H1 (cell line): Measurements from ENCODE around the gene NIPAL1. TPM values are rescaled to one million over a fixed set of nuclear protein-coding genes. Genes with fewer than 3 reads are reported as not detected.

ENCODE experiments used
- CTCF ChIA-PET: fragments of 300-600 bp; sonication (Branson Sonifier 250); formaldehyde crosslinking; loops from one replicate; lab custom pipeline; 2021; ENCODE audit not compliant: partially characterized antibody; lab: Charles Lee
- POLR2A ChIA-PET: fragments of 300-600 bp; sonication (Branson Sonifier 250); formaldehyde crosslinking; loops from one replicate; lab custom pipeline; 2021; ENCODE audit warnings: inconsistent platforms; ENCODE audit not compliant: partially characterized antibody; lab: Charles Lee
- DNase-seq, 2 experiments: peaks; one replicate each; pipeline versions ENCODE4 v3.0.0 to v3.0.0-alpha.2; 2010 to 2022; ENCODE audit warnings: low spot score in 2 of 2, low read depth in 1 of 2, mixed read lengths in 1 of 2
- FAIRE-seq: peaks from 2 replicates; lab custom pipeline; 2011; peaks lifted over from hg19 to GRCh38; lab: Jason Lieb, UNC
- H2AFZ ChIP-seq: 2 replicates; pipeline ENCODE4 v1.8.1; 2012; ENCODE audit warnings: low read length, inconsistent platforms
- H2AK5ac ChIP-seq: 2 replicates; pipeline ENCODE4 v1.6.1; 2013; ENCODE audit warnings: low read depth, low read length
- H2BK120ac ChIP-seq: replicated peaks from 2 replicates; pipeline ENCODE3; 2013; ENCODE audit warnings: low read depth, low read length, inconsistent platforms
- H2BK12ac ChIP-seq: 2 replicates; pipeline ENCODE4 v1.6.1; 2013; ENCODE audit warnings: low read depth, low read length
- H2BK15ac ChIP-seq: 2 replicates; pipeline ENCODE4 v1.6.1; 2013; ENCODE audit warnings: low read length
- H2BK20ac ChIP-seq: 2 replicates; pipeline ENCODE4 v1.6.1; 2013; ENCODE audit warnings: low read length
- H2BK5ac ChIP-seq: 2 replicates; pipeline ENCODE4 v1.6.1; 2013; ENCODE audit warnings: low read depth, low read length
- H3K14ac ChIP-seq: 2 replicates; pipeline ENCODE4 v1.6.1; 2013; ENCODE audit warnings: inconsistent platforms; ENCODE audit not compliant: insufficient read length
- H3K18ac ChIP-seq: 2 replicates; pipeline ENCODE4 v1.6.1; 2013; ENCODE audit warnings: low read length; ENCODE audit errors: extremely low read depth
- H3K23ac ChIP-seq: 2 replicates; pipeline ENCODE4 v1.6.1; 2013; ENCODE audit warnings: inconsistent platforms; ENCODE audit not compliant: insufficient read length
- H3K23me2 ChIP-seq: 2 replicates; pipeline ENCODE4 v1.6.1; 2013; ENCODE audit warnings: low read depth, low read length
- H3K27ac ChIP-seq: 2 replicates; pipeline ENCODE4 v1.6.1; 2011; ENCODE audit warnings: low read depth, low read length, inconsistent platforms
- H3K27me3 ChIP-seq, 4 experiments: replicated peaks in 1 of 4; 1 replicate in 1 of 4; 2 replicates in 3 of 4; pipeline versions ENCODE4 v1.6.1 to v1.8.1; 2011 to 2013; ENCODE audit warnings: low read length in 3 of 4, mild to moderate bottlenecking in 3 of 4, inconsistent platforms in 2 of 4, mixed read lengths in 2 of 4, moderate library complexity in 1 of 4; ENCODE audit not compliant: control insufficient read depth in 3 of 4, insufficient read depth in 3 of 4; ENCODE audit errors: extremely low read depth in 1 of 4
- H3K36me3 ChIP-seq, 4 experiments: 2 replicates each; pipeline versions ENCODE4 v1.6.1 to v1.8.1; 2011 to 2013; ENCODE audit warnings: mild to moderate bottlenecking in 4 of 4, low read length in 3 of 4, moderate library complexity in 2 of 4, control low read depth in 1 of 4, inconsistent platforms in 1 of 4; ENCODE audit not compliant: insufficient read depth in 4 of 4, control insufficient read depth in 2 of 4
- H3K4ac ChIP-seq: replicated peaks from 2 replicates; pipeline ENCODE3; 2013; ENCODE audit warnings: low read length, low read depth, mixed read lengths, inconsistent platforms; ENCODE audit not compliant: insufficient read length
- H3K4me1 ChIP-seq, 4 experiments: replicated peaks in 1 of 4; 1 replicate in 1 of 4; 2 replicates in 3 of 4; pipeline versions ENCODE4 v1.6.1 to v1.8.1; 2011 to 2013; ENCODE audit warnings: low read length in 3 of 4, inconsistent platforms in 2 of 4, mixed read lengths in 1 of 4; ENCODE audit not compliant: insufficient read depth in 4 of 4, control insufficient read depth in 3 of 4
- H3K4me2 ChIP-seq, 2 experiments: 2 replicates each; pipeline versions ENCODE4 v1.6.1 to v1.8.1; 2011 to 2013; ENCODE audit warnings: low read depth in 2 of 2, low read length in 2 of 2, control low read depth in 1 of 2, inconsistent platforms in 1 of 2, mild to moderate bottlenecking in 1 of 2; ENCODE audit not compliant: insufficient read depth in 1 of 2
- H3K4me3 ChIP-seq, 4 experiments: fragments of 200-600, 300-600 bp in 1 of 4; sonication (generic), shearing (Covaris generic), sonication (Bioruptor Twin) in 1 of 4; 2 replicates each; pipeline versions ENCODE4 v1.5.1 to v1.8.1; 2011 to 2016; ENCODE audit warnings: low read length in 4 of 4, low read depth in 3 of 4, control low read depth in 2 of 4, inconsistent platforms in 2 of 4, mild to moderate bottlenecking in 2 of 4, mixed read lengths in 1 of 4, moderate library complexity in 1 of 4; ENCODE audit not compliant: insufficient read depth in 2 of 4; ENCODE audit errors: extremely low read depth in 1 of 4
- H3K56ac ChIP-seq: replicated peaks from 2 replicates; pipeline ENCODE3; 2013; ENCODE audit warnings: low read depth, mild to moderate bottlenecking, mixed read lengths, low read length, inconsistent platforms; ENCODE audit not compliant: insufficient read length
- H3K79me1 ChIP-seq: 2 replicates; pipeline ENCODE4 v1.6.1; 2013; ENCODE audit warnings: low read depth, low read length, control low read depth
- H3K79me2 ChIP-seq, 2 experiments: 2 replicates each; pipeline versions ENCODE4 v1.6.1 to v1.8.1; 2012 to 2013; ENCODE audit warnings: low read length in 2 of 2, mild to moderate bottlenecking in 2 of 2, inconsistent platforms in 1 of 2; ENCODE audit not compliant: insufficient read depth in 2 of 2, control insufficient read depth in 1 of 2
- H3K9ac ChIP-seq, 4 experiments: replicated peaks in 1 of 4; 1 replicate in 1 of 4; 2 replicates in 3 of 4; pipeline versions ENCODE4 v1.6.1 to v1.8.1; 2011 to 2013; ENCODE audit warnings: low read depth in 3 of 4, low read length in 3 of 4, control low read depth in 2 of 4, mild to moderate bottlenecking in 2 of 4, moderate library complexity in 2 of 4, inconsistent platforms in 1 of 4; ENCODE audit errors: extremely low read depth in 1 of 4
- H3K9me3 ChIP-seq, 2 experiments: 2 replicates each; pipeline versions ENCODE4 v1.6.1 to v1.8.1; 2012 to 2013; ENCODE audit warnings: mild to moderate bottlenecking in 2 of 2, moderate library complexity in 2 of 2, control low read depth in 1 of 2, inconsistent platforms in 1 of 2, low read depth in 1 of 2, low read length in 1 of 2, mixed read lengths in 1 of 2; ENCODE audit not compliant: insufficient read depth in 2 of 2
- H4K20me1 ChIP-seq, 2 experiments: replicated peaks in 1 of 2; 2 replicates each; pipeline versions ENCODE3 to v1.8.1; 2011 to 2013; ENCODE audit warnings: inconsistent platforms in 2 of 2, low read length in 2 of 2, mild to moderate bottlenecking in 1 of 2; ENCODE audit not compliant: insufficient read depth in 2 of 2, control insufficient read depth in 1 of 2
- H4K5ac ChIP-seq: 2 replicates; pipeline ENCODE4 v1.6.1; 2013; ENCODE audit warnings: low read length, low read depth, mixed read lengths, inconsistent platforms; ENCODE audit not compliant: insufficient read length
- H4K8ac ChIP-seq: 2 replicates; pipeline ENCODE4 v1.8.0; 2013; ENCODE audit warnings: mild to moderate bottlenecking, moderate library complexity, low read length, inconsistent platforms; ENCODE audit not compliant: insufficient read depth; ENCODE audit errors: extremely low read depth
- H4K91ac ChIP-seq: replicated peaks from 2 replicates; pipeline ENCODE3; 2013; ENCODE audit warnings: low read length, mixed read lengths, inconsistent platforms; ENCODE audit not compliant: insufficient read length
- EP300 ChIP-seq, 2 experiments: IDR thresholded peaks; 1 replicate in 1 of 2; 2 replicates in 1 of 2; pipeline ENCODE4 v1.6.1; 2011 to 2012; ENCODE audit warnings: low read depth in 2 of 2, low read length in 2 of 2, mild to moderate bottlenecking in 2 of 2, borderline replicate concordance in 1 of 2, inconsistent platforms in 1 of 2, moderate library complexity in 1 of 2
- RNF2 ChIP-seq: fragments of 200-900, 300-1000 bp; sonication (generic); IDR thresholded peaks from 2 replicates; pipeline ENCODE4 v1.7.1; 2016; ENCODE audit warnings: borderline replicate concordance, low read depth, mild to moderate bottlenecking, antibody characterized with exemption, low read length; ENCODE audit not compliant: poor library complexity, severe bottlenecking; ENCODE audit errors: missing control alignments
- SP2 ChIP-seq: IDR thresholded peaks from 2 replicates; pipeline ENCODE4 v1.6.1; 2012; ENCODE audit warnings: mild to moderate bottlenecking, low read length, inconsistent platforms
- SP4 ChIP-seq: IDR thresholded peaks from 2 replicates; pipeline ENCODE4 v1.6.1; 2012; ENCODE audit warnings: low read length, inconsistent platforms
- WGBS, 2 experiments: shearing (Covaris generic) in 1 of 2; methylation state at CpG; one replicate each; pipeline versions ENCODE4 v1.1.6 to v1.1.7; 2013 to 2015; ENCODE audit warnings: low lambda C conversion rate in 2 of 2, mixed read lengths in 2 of 2, inconsistent platforms in 1 of 2, low coverage in 1 of 2, missing lambda C conversion rate in 1 of 2; ENCODE audit not compliant: insufficient replicate concordance in 2 of 2, insufficient coverage in 1 of 2, insufficient read length in 1 of 2; ENCODE audit errors: extremely low coverage in 1 of 2, missing lambda C conversion rate in 1 of 2; 5-methylcytosine and 5-hydroxymethylcytosine counted together
- polyA plus RNA-seq, 7 experiments: library from polyadenylated mRNA; depleted of rRNA in 3 of 7; stranded (reverse) in 5 of 7; unstranded in 2 of 7; fragments of >200 nt in 5 of 7; fragments of 200-250 nt in 2 of 7; gene quantifications; 1 replicate in 5 of 7; 2 replicates in 1 of 7; 4 replicates in 1 of 7; pipeline versions ENCODE4 v1.2.1 to v1.2.3, GENCODE V29; 2011 to 2013; ENCODE audit warnings: missing spikeins in 2 of 7, mixed read lengths in 2 of 7
- total RNA-seq: library from RNA; stranded (reverse); fragmentation: NEBNext Ultra II Directional; extraction: Animal tissue kit (Norgen Biotek cat#: 25700); gene quantifications from 2 replicates; pipeline ENCODE4 v1.2.1, GENCODE V29; 2021

The NIPAL1 gene
- total and polyA plus RNA-seq, 2 of the 8 experiments (the other 6 are each of a cell fraction or from before 2014, with no cell fraction given), result 1.4 to 4.9 TPM

GRCh38 chr4:48037117-48037462, 20.5 kb downstream of the NIPAL1 start:
- H3K4me1 ChIP-seq, result no peaks in the 10 kb centered on the region
- no peak overlapping the region for H2AFZ ChIP-seq
- peaks cover 0 to 3% (median 0%) of the 10 kb centered on the region in 4 experiments; a peak in 1 of 8 replicates for H3K36me3 ChIP-seq
- FAIRE-seq (no peak), DNase-seq (no peak)
- no peak overlapping the region for H2BK12ac ChIP-seq
- no peak overlapping the region for H3K4me3 ChIP-seq
- H2BK5ac ChIP-seq, result no peak overlapping the region
- no peaks in the 10 kb centered on the region; the same call in 1 of the 2 replicates for H3K79me1 ChIP-seq
- H4K91ac ChIP-seq, result no peak overlapping the region
- ChIA-PET POLR2A (interaction anchor here (1.0 kb wide), 1 partner anchor 11 kb away, joined by 4 read pairs; no protein-coding TSS in a partner anchor), CTCF (interaction anchor here (1.3 to 1.5 kb wide), 2 partner anchors 10 to 11 kb away, joined by 3 to 4 read pairs; no protein-coding TSS in a partner anchor)
- H3K4me2 ChIP-seq, result no peak overlapping the region
- no peaks in the 10 kb centered on the region for H4K20me1 ChIP-seq
- H3K9me3 ChIP-seq, result no peaks in the 10 kb centered on the region
- no peaks in the 10 kb centered on the region for H3K79me2 ChIP-seq
- no peak overlapping the region for H2BK120ac ChIP-seq
- H3K56ac ChIP-seq, result no peak overlapping the region
- no peaks in the 10 kb centered on the region for H3K27me3 ChIP-seq
- no peak overlapping the region for H3K27ac ChIP-seq
- no peaks in the 10 kb centered on the region for H3K23me2 ChIP-seq
- H3K14ac ChIP-seq, result no peak overlapping the region
- no peak overlapping the region for H2AK5ac ChIP-seq
- H3K18ac ChIP-seq, result no peak overlapping the region
- H2BK15ac ChIP-seq, result no peak overlapping the region
- no peak overlapping the region for H3K9ac ChIP-seq
- WGBS, 2 experiments, result 80% methylated on average over 2 of the region's 2 CpGs; no CpG with 5 or more reads in 1 of the 2 experiments
- H3K4ac ChIP-seq, result no peak overlapping the region
- H3K23ac ChIP-seq, result no peak overlapping the region
- H4K8ac ChIP-seq, result no peak overlapping the region
- H2BK20ac ChIP-seq, result no peak overlapping the region
- H4K5ac ChIP-seq, result no peak overlapping the region
- TF ChIP-seq SP4 (no peak), EP300 (IDR thresholded peaks at IDR 0.05; ENCODE audit: borderline replicate concordance in 1 of 2, low read depth in 2 of 2, low read length in 2 of 2) (no peak), SP2 (no peak), RNF2 (no peak)
